ENCODE results near the gene CD3G.

GRCh38 chr11:118375978-118376377 lies 31.8 kb downstream of the CD3G start:
- TF ChIP-seq, protein P1, sequence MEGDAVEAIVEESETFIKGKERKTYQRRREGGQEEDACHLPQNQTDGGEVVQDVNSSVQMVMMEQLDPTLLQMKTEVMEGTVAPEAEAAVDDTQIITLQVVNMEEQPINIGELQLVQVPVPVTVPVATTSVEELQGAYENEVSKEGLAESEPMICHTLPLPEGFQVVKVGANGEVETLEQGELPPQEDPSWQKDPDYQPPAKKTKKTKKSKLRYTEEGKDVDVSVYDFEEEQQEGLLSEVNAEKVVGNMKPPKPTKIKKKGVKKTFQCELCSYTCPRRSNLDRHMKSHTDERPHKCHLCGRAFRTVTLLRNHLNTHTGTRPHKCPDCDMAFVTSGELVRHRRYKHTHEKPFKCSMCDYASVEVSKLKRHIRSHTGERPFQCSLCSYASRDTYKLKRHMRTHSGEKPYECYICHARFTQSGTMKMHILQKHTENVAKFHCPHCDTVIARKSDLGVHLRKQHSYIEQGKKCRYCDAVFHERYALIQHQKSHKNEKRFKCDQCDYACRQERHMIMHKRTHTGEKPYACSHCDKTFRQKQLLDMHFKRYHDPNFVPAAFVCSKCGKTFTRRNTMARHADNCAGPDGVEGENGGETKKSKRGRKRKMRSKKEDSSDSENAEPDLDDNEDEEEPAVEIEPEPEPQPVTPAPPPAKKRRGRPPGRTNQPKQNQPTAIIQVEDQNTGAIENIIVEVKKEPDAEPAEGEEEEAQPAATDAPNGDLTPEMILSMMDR (conservative IDR thresholded peaks at IDR 0.05), result no peak
- no peak for TF ChIP-seq ZFX (IDR thresholded peaks at IDR 0.05)
